Smooth muscle cell of bladder (primary cell): ENCODE results near the gene HSP90B1. TPM values are rescaled to one million over a fixed set of nuclear protein-coding genes. Genes with fewer than 3 reads are reported as not detected.

Experiments
- total RNA-seq: library from RNA; depleted of rRNA; stranded (reverse); fragments of >200 nt; gene quantifications from 2 replicates; pipeline ENCODE4 v1.2.3, GENCODE V29; 2014

Gene HSP90B1
- 809 and 1,133 TPM in 2 replicates for total RNA-seq

GRCh38 chr12:103930034-103930786 lies at the start of gene HSP90B1:
Gene HSP90B1 (plus strand): TSS chr12:103930410. CDS start chr12:103930516, 106 bp downstream.

GRCh38 chr12:103965590-103966504 lies 35.6 kb downstream of the HSP90B1 start, which contains the start of gene TDG:
Gene TDG (plus strand): TSS chr12:103965872. CDS start chr12:103966038, 166 bp downstream.

Other genes starting within 250 kb of the HSP90B1 start
- gene NT5DC3, start 89.2 kb upstream of the HSP90B1 start, total RNA-seq: 3.4 and 6.2 TPM in 2 replicates
- 14.9 and 19.1 TPM in 2 replicates for gene TDG, start 35.5 kb downstream of the HSP90B1 start, total RNA-seq
- 56.2 and 75.8 TPM in 2 replicates for gene GLT8D2, start 119.8 kb downstream of the HSP90B1 start, total RNA-seq
- gene HCFC2, start 134.1 kb downstream of the HSP90B1 start, total RNA-seq: 22.5 and 24.0 TPM in 2 replicates
- 25.7 and 36.1 TPM in 2 replicates for gene NFYB, start 207.8 kb downstream of the HSP90B1 start, total RNA-seq